ENCODE measurements around the gene POLL.
A peak's percentile ranks its signal among the peaks of the same experiment; 100 is the strongest.
"Not testable (repeated sequence)": the region's sequence is repeated elsewhere in the genome, so short reads cannot be mapped to it uniquely, and the experiment has no call there.

Gene POLL

GRCh38 chr10:101587725-101588653 lies at the start of gene POLL, which contains the start of gene DPCD:
POLL (minus strand) TSS chr10:101588257; CDS start chr10:101587360, 897 bp downstream.
DPCD (plus strand) TSS chr10:101588321; CDS start chr10:101588337, 16 bp downstream.
- DNase-seq (ENCODE audit: low read depth), result peak; percentile 95

DNA sequence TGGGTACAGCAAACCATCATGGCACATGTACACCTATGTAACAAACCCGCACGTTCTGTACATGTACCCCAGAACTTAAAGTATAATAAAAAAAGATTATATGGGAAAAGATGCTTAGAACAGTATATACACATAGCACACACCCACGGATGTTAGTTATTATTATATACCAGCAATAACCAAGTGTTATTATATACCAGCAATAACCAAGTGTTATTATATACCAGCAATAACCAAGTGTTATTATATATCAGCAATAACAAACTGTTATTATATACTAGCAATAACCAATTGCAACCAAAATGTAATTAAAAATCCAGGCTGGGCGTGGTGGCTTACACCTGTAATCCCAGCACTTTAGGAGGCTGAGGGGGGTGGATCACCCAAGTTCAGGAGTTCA lies 45.5 kb upstream of the POLL start:
- DNase-seq (ENCODE audit: low read depth), result not testable (repeated sequence)

DNA sequence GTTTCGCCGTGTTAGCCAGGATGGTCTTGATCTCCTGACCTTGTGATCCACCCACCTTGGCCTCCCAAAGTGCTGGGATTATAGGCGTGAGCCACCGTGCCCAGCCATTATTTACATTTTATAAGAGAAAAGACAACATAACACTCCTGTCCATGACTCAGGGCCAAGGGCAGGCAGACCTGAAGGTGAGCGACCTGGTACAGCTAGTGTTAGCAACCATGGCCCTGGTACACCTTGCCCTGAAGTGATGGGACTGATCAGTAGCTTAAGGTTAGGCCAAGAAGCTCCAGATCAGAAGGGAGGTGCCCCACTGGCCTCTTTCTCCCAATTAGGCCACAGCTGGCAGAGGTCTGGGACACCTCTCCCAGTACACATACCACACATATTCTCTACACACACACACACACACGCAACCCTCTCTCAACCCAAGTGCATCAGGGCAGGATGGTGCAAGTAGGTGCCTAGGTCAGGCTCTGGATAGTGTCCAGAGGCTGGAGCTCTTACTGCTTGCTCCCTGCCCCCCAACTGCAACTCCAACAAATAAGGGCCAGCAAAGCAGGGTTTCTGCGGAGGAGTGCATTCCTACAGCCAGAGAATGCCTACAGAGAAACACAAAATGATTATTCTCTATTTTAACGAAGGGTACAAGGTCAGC lies 43.9 kb upstream of the POLL start:
- DNase-seq (ENCODE audit: low read depth), result no peak

DNA sequence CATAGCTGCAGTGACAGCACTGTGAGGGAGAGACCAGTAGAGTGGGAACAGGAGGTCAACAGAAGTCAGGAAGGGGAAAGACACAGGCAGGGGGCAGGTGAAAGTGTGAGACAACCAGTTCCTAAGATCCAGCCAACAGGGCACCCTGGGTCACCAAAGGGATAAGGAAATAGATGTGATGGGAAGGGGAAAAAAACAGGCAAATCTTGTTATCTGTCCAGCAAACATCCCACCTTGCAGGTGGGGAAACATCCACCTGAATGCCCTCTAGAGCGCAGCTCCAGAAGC lies 42.5 kb upstream of the POLL start:
- DNase-seq (ENCODE audit: low read depth), result no peak

DNA sequence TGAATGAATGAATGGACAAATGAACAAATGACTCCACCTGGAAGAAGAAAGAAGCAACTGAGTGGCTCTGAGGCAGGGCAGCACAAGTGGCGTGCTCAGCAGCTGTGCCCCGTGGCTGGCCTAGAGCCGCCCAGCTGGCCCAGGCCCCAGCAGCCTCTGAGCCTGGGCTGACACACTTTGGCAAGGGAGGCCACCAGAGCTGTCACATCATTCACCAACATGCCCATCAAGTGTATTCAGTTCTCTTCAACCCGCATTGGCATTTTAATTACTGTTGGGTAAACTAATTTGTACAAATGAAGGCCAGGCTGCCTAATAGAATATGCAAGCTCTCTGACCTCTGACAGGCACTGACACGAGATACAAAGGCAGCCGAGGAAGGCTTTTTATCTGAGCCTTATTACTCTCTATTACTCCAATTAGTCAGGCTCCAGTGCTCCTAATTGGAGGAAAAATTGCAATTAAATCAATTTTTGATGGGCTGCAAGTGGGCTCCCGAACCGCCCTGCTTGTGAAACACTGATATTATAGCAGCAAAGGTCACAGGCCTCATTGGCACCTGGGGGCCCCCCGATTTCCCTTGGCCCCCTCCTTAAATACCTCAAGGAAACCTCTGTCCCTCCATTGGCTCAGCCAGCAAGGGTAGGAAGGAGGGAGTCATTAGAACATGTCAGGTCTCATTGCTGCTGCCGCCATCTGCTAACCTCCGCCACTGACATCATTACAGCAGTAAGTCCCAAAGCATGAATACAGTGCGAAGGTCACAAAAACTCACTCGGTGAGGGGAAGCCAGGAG lies 42.0 kb upstream of the POLL start:
- no peak for DNase-seq (ENCODE audit: low read depth)

GRCh38 chr10:101625821-101626412 lies 37.9 kb upstream of the POLL start:
- no peak for DNase-seq (ENCODE audit: low read depth)

DNA sequence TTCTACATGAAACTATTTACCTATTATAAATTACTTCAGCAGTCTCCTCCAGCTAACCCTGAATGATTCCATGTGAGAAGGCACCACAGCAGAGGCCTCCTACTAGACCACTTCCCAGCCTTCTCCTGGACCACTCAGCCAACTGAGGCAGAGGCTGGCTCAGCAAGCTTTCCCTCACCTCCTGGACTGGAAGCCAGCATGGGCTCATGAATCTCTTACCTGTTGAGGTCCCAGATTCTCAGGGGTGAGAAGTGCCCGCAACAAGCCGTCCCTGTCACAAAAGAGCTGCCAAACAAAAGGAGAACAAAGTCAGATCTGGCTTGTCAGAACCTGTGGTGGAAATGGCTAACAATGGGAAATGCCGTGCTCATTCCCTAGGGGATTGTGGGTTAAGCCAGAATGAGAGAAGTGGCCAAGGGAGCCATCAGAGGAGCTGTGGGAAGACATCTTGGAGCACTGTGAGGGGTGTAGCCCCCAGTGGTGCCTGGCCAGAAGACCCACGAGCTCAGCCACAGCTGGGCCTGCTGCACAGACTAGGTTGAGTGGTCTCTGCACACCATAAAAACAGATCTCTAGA lies 36.6 kb upstream of the POLL start:
- no peak for DNase-seq (ENCODE audit: low read depth)

- no peak for DNase-seq (ENCODE audit: low read depth)
Observed at GRCh38 chr10:101623528-101623927, 35.5 kb upstream of the POLL start.

GRCh38 chr10:101619983-101620382 lies 31.9 kb upstream of the POLL start:
- DNase-seq (ENCODE audit: low read depth), result no peak

DNA sequence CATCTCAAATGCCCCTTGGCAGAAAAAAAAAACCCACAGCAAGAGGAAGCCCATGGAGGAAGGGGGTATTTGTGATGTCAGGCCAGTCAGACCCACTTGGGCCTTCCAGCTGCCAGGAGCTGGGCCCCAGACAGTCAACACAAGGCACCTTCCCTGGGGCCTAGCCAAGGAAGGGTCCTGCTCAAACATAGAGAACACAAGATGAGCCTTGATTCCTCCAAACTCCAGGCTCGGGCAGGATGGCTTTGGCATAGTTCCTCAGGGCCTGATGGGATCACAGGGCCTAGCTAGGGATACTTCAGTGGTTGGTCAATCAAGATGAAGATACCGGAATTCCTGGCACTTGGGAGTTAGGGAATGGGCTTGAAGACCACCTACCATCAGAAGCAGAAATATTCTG lies 30.8 kb upstream of the POLL start:
- no peak for DNase-seq (ENCODE audit: low read depth)

- DNase-seq (ENCODE audit: low read depth), result no peak
Observed at GRCh38 chr10:101617824-101618568, 29.9 kb upstream of the POLL start.

DNA sequence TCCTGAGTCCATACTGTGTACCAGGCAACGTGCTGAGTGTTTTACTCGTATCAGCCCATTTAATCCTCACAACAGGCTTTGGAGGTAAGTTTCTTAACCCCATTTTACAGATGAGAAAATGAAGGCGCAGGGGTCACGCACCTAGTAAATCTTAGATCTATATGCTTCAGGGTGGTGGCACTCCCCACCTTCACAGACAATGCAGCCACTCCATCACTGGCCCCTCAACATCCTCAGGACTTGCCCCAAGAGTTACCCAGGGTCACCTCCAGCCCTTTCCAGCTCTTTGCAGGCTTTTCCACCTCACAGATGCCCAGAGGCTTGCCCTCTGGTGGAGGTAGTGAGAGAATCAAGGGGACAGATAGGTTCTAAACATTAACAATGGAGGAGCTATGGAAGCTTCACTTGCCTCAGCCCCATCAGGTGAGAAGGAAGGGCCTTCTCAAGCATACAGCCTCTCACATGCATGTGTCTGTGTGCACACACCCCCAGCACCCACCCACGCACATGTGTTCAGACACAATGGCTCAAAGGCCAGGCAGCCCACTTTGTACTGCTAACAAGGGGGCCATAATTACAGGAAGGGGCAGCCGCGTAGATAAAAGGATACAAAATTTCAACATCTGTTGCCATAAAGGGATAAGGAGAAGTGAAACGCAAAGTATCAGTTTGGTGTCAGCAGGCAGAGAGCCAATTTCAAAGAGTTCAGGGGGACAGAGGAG lies 29.2 kb upstream of the POLL start:
- DNase-seq (ENCODE audit: low read depth), result peak; percentile 8

DNA sequence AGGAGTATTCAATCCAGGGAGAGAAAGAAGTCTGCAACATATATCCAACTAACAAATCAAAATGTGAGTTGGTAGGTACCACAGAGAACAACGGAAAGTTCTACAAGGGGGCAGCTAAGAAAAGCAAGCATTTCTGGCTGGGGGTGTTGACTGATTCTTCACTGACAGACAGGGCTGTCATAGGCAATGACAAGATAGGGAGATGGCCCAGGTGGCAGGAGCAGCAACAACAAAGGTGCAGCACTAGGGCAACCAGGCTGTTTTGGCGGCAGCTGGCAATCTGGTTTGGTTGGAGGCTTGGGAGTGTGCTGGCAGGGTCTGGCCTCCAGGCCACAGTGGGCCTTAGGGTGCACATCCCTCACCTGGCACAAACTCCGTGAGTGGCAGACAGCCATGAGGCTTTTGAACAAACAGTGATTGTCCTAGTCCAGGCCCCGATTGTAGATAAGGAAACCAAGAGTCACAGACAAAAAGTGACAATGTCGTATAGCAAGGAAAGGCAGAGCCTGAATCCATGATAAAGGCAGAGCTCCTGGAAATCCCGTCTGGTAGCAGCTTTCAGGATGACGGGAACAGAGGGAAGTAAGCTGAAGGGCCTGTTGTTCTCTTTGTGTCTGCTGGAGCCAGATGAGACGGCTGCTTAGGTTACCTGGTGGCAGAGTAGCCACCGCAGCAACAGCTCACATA lies 28.5 kb upstream of the POLL start:
- no peak for DNase-seq (ENCODE audit: low read depth)

DNA sequence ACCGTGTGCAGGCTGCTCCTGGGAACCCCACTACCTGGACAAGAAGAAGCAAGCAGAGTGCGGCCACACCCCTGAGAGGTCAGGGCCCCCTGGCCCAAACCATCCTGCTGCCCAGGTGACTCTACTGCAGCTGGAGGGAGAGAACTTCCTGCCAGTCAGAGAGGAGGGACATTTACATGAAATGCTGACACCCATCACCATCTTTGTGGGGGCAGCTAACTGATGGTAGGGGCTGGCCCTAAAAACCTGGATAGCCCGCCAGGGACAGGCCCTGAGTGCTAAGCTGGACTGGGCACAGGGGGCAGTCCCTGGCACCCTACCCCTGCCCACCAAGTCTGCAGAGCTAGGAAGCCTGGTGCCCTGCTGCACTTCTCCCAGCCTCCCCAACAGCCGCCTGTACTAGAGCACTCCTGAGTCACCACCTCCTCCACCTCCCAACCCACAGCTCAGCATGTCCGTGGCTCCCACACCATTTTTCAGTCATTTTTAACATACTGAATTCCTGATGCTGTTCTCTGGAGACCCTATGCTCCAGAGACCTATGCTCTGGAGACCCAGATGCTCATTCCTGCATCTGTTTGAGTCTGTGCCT lies 27.6 kb upstream of the POLL start:
- peak; percentile 7 for DNase-seq (ENCODE audit: low read depth)

DNA sequence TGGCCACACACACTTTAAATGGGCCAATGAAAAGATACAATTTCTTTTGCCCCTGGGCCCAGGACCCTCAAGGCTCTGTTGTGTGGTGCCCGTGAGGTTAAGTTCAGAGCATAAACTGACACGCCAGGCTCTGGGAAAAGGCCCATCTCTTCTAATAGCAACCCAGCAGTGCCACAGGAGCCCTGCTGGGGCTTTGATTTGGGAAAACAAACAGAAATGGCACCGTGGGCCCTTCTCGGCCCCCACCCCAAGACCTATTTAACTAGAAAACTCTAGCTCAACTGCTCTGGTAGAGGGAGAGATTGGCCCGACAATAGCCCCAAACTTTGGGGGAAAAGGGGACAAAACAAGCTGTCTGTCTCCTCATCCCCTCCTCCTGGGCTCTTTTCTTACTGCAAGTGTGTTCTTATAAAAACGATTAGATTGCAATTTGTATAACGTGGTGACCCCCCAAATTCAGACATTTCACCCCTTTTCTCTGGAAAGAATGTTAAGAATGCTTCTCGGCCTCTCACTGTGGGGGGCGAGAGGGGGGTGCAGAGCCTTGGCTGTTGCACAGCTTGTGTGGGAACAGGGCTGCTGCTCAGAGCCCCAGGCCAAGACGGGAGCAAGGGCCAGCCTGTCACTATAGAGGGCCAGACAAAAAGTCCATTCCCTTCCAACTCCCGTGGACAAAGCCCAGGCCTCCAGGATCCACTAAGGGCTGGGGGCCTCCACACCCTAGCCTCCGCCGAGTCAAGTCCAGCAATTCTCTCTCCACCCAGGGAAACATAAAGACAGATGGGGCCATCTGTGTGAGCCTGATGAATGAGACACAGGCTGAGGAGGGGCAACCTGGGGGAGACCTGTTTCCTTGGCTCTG lies 26.8 kb upstream of the POLL start:
- no peak for DNase-seq (ENCODE audit: low read depth)

DNA sequence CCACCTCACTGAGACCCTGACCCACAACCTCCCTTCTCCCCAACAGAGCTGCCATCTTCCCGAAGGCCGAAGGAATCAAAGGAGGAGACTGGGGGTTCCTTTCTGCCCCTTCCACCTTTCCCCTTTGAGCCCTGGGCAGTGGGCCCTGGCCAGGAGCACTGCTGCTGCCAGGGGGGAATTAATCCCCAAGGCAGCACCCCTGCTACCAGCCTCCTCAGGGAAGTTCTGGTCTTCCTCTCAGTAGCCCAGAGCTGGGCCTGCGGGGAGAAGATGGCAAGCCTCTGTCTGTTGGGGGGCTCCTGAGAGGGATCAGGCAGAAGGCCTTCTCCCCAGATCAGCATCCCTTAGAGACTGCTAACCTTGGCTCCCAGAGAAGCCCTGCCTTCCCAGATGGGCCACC lies 25.6 kb upstream of the POLL start:
- no peak for DNase-seq (ENCODE audit: low read depth)

- DNase-seq (ENCODE audit: low read depth), result no peak
Observed at GRCh38 chr10:101612872-101613271, 24.8 kb upstream of the POLL start.

DNA sequence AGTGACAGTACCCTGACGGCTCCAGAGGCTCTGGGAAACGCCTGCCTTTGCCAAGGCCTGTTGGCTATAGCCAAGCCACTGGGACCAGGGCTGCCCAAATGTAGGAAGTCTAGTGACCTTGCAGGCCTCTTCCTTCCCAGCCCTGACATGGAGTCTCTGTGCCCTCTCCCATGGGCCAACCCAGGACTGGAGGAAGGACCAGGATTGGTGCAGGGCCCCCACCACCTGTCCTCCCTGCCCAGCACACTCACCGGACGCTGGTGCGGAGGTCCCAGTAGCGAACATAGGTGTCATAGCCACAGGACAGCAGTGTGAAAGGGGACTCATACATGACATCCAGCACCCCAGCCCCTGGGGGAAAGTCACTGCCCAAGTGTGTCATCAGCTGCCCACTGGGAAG lies 24.0 kb upstream of the POLL start:
- DNase-seq (ENCODE audit: low read depth), result no peak

Measured in iris pigment epithelial cell (primary cell).